ENCODE measurements around the gene GATM.

The GATM gene

DNA sequence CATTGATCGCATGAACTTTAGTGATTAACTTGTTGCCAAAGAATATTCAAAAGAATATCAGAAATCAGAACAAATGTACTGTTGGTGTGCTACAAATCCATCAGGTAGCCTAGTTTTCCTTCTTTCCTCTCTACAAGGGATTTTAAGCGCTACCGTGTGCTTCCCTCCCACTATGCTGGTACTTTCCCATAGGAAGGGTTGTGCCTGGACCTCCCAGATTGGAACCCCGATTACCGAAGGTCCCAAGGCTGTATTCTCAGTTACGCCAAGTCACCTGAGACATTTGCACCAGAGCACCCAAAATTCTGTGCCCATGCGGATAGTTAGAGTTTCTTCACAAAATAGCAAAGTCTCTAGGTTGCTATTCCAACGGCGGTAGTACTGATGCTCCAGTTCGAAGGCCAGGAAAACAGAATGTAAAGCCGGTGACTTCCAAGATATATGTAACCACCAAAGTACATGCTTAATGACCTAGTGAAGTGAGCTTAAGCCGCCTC lies 23.4 kb upstream of the GATM start:
- Histone ChIP-seq H3K27ac (ENCODE audit: low read length) (peak overlapping the region; percentile 35), H3K27me3 (ENCODE audit: insufficient read depth, low read length) (peaks cover 6% of the 10 kb centered on the region; the same call in 1 of the 2 replicates)

DNA sequence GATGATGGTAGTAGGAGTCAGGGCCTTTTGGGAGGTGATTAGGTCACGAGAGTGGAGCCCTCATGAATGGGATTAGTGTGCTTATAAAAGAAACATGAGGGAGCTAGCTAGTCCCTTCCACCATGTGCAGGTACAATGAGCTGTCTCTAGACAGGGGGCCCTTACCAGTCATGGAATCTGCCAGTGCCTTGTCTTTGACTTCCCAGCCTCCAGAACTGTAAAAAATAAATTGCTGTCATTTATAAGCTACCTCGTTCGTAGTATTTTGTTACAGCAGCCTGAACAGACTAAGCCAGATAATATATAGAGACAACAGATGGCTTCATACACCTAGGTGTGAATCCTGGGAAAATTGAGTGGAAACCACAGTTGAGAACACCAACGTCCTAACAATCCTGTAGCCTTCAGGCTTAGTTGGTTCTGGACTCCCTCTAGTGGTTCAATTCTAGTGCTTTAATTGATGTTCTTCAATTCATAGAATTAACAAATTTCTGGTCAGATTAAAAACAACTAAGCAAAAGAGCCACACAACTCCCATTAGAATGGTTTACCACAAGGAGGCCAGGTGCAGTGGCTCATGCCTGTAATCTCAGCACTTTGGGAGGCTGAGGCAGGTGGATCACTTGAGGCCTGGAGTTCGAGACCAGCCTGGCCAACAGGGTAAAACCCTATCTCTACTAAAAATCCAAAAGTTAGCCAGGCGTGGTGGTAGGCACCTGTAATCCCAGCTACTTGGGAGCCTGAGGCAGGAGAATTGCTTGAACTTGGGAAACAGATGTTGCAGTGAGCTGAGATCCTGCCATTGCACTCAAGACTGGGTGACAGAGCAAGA lies 21.3 kb upstream of the GATM start:
- H3K9ac ChIP-seq (ENCODE audit: low read depth, low read length), result no peak overlapping the region
- peaks cover 2% of the 10 kb centered on the region; the same call in 1 of the 2 replicates for H3K4me1 ChIP-seq (ENCODE audit: insufficient read depth, low read length)
- peaks cover 6% of the 10 kb centered on the region; the same call in 1 of the 2 replicates for H3K27me3 ChIP-seq (ENCODE audit: insufficient read depth, low read length)
- H3K4me3 ChIP-seq (ENCODE audit: low read length), result no peak overlapping the region
- no peaks in the 10 kb centered on the region for H3K9me3 ChIP-seq (ENCODE audit: insufficient read depth, low read depth, low read length)
- no peaks in the 10 kb centered on the region for H3K36me3 ChIP-seq (ENCODE audit: insufficient read depth, low read depth, low read length)
- no peak overlapping the region for H3K27ac ChIP-seq (ENCODE audit: low read length)

More for the DNA sequence above, 23.4 kb upstream of the GATM start:
- Histone ChIP-seq H3K9ac (ENCODE audit: low read depth, low read length) (peak overlapping the region; percentile 87; the same call in 1 of the 2 replicates), H3K36me3 (ENCODE audit: insufficient read depth, low read depth, low read length) (peaks cover 19% of the 10 kb centered on the region), H3K4me1 (ENCODE audit: insufficient read depth, low read length) (peaks cover 2% of the 10 kb centered on the region; the same call in 1 of the 2 replicates), H3K9me3 (ENCODE audit: insufficient read depth, low read depth, low read length) (no peaks in the 10 kb centered on the region), H3K4me3 (ENCODE audit: low read length) (peak overlapping the region; percentile 90)

- Histone ChIP-seq H3K9ac (ENCODE audit: low read depth, low read length) (no peak overlapping the region), H3K27ac (ENCODE audit: low read length) (no peak overlapping the region), H3K4me1 (ENCODE audit: insufficient read depth, low read length) (peaks cover 2% of the 10 kb centered on the region; the same call in 1 of the 2 replicates), H3K9me3 (ENCODE audit: insufficient read depth, low read depth, low read length) (no peaks in the 10 kb centered on the region), H3K27me3 (ENCODE audit: insufficient read depth, low read length) (peaks cover 14% of the 10 kb centered on the region), H3K36me3 (ENCODE audit: insufficient read depth, low read depth, low read length) (no peaks in the 10 kb centered on the region), H3K4me3 (ENCODE audit: low read length) (no peak overlapping the region)
These were observed 18.8 kb upstream of the GATM start for GRCh38 chr15:45397116-45397665.

DNA sequence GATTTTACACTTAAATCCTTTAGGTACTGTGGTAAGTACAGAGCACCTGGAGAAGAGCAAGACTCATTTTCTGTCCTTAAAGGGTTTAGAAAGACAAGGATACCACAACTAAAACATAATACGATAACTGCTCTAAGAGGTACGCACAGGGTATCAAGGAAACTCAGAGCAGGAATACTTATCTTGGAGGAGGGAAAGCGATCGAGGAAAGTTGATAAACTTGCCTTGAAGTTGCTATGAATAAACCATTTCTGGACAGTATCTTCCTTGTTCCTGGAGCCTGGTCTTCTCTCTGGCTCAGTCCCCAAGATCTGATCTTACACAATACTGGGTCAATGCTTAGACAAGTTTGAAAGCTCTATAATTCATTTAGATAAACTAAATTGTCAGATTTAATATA lies 17.6 kb upstream of the GATM start:
- Histone ChIP-seq H3K4me1 (ENCODE audit: insufficient read depth, low read length) (no peaks in the 10 kb centered on the region; the same call in 1 of the 2 replicates), H3K9me3 (ENCODE audit: insufficient read depth, low read depth, low read length) (no peaks in the 10 kb centered on the region), H3K36me3 (ENCODE audit: insufficient read depth, low read depth, low read length) (no peaks in the 10 kb centered on the region), H3K4me3 (ENCODE audit: low read length) (no peak overlapping the region), H3K27me3 (ENCODE audit: insufficient read depth, low read length) (peaks cover 15% of the 10 kb centered on the region), H3K27ac (ENCODE audit: low read length) (no peak overlapping the region), H3K9ac (ENCODE audit: low read depth, low read length) (no peak overlapping the region)

DNA sequence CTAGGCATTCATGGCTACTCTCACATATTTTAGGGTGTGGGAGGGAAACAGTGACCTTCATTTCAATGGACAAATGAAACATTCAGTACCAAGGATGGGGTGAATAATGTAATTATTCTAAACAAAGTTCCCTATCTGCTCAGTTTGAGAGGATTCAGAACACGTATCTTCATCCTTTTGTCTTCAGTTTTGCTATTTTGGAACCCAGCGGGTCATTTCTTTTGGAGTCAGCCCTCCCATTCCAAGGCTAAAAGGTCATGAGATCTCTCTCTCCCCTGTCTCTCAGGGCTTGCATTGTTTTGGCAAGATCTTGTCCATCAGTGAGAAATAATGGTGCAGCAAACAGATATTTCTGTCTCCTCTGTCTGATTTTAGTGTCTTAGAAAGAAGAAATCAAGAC lies 16.3 kb upstream of the GATM start:
- Histone ChIP-seq H3K36me3 (ENCODE audit: insufficient read depth, low read depth, low read length) (no peaks in the 10 kb centered on the region), H3K27me3 (ENCODE audit: insufficient read depth, low read length) (peaks cover 12% of the 10 kb centered on the region; the same call in 1 of the 2 replicates), H3K9ac (ENCODE audit: low read depth, low read length) (no peak overlapping the region), H3K4me3 (ENCODE audit: low read length) (no peak overlapping the region), H3K4me1 (ENCODE audit: insufficient read depth, low read length) (no peaks in the 10 kb centered on the region), H3K27ac (ENCODE audit: low read length) (no peak overlapping the region), H3K9me3 (ENCODE audit: insufficient read depth, low read depth, low read length) (no peaks in the 10 kb centered on the region)

GRCh38 chr15:45393851-45394250 lies 15.5 kb upstream of the GATM start:
- no peaks in the 10 kb centered on the region for H3K36me3 ChIP-seq (ENCODE audit: insufficient read depth, low read depth, low read length)
- no peaks in the 10 kb centered on the region for H3K9me3 ChIP-seq (ENCODE audit: insufficient read depth, low read depth, low read length)
- H3K9ac ChIP-seq (ENCODE audit: low read depth, low read length), result no peak overlapping the region
- H3K4me1 ChIP-seq (ENCODE audit: insufficient read depth, low read length), result no peaks in the 10 kb centered on the region
- no peak overlapping the region for H3K27ac ChIP-seq (ENCODE audit: low read length)
- H3K27me3 ChIP-seq (ENCODE audit: insufficient read depth, low read length), result peaks cover 14% of the 10 kb centered on the region; the same call in 1 of the 2 replicates
- no peak overlapping the region for H3K4me3 ChIP-seq (ENCODE audit: low read length)

DNA sequence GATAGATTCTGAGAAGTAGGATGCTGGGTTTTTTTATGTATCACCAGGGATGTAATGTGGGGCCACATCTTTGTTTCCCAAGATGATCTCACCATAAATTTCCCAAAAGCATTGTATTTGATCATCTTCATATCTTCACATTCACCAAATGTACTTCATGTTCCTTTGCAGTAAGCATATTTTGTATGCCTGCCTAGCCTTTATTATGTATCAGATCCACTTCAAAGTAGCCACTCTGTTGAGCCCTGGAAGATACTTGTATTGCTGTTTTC lies 14.2 kb upstream of the GATM start:
- H3K4me3 ChIP-seq (ENCODE audit: low read length), result no peak overlapping the region
- no peaks in the 10 kb centered on the region for H3K4me1 ChIP-seq (ENCODE audit: insufficient read depth, low read length)
- H3K9ac ChIP-seq (ENCODE audit: low read depth, low read length), result no peak overlapping the region
- H3K27me3 ChIP-seq (ENCODE audit: insufficient read depth, low read length), result peaks cover 24% of the 10 kb centered on the region
- H3K36me3 ChIP-seq (ENCODE audit: insufficient read depth, low read depth, low read length), result no peaks in the 10 kb centered on the region
- H3K9me3 ChIP-seq (ENCODE audit: insufficient read depth, low read depth, low read length), result no peaks in the 10 kb centered on the region
- no peak overlapping the region for H3K27ac ChIP-seq (ENCODE audit: low read length)

DNA sequence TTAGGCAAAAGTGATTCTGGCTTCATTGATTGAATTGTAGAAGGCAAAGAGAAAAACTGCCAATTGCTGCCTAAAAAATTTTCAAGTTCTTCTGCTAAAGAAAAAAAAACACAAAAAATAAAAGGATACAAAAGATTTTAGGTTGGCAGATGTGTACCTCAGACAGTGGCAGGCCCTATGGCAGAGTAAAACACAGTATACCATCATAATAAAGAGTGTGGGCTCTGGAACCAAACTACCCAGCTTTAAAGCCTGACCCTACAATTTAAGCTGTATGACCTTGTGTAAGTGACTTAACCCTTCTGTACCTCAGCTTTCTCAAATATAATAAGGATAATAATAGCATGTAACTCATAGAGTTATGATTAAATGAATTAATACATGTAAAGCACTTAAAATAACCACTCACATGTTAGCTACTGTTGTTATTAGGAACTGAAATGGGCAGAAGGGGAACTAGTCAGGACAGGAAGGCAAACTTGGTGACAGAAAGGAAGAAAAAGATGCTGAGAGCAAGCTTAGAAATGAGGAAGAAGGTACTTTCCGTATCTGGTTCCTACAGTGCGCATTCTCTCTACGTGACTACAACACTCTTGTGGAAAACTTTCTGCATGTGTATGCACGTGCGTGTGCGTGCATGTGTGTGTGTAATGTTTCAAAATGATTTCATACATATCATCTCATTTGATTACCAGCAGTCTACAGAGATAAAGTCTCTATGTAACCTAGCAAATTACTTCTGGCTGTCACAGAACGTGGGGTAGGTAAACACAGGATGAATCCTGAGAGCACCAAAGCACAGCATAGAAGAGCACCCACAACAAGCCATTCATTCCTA lies 13.6 kb upstream of the GATM start:
- Histone ChIP-seq H3K9ac (ENCODE audit: low read depth, low read length) (no peak overlapping the region), H3K36me3 (ENCODE audit: insufficient read depth, low read depth, low read length) (no peaks in the 10 kb centered on the region), H3K9me3 (ENCODE audit: insufficient read depth, low read depth, low read length) (no peaks in the 10 kb centered on the region), H3K27me3 (ENCODE audit: insufficient read depth, low read length) (peaks cover 30% of the 10 kb centered on the region), H3K4me1 (ENCODE audit: insufficient read depth, low read length) (no peaks in the 10 kb centered on the region), H3K4me3 (ENCODE audit: low read length) (no peak overlapping the region), H3K27ac (ENCODE audit: low read length) (no peak overlapping the region)

DNA sequence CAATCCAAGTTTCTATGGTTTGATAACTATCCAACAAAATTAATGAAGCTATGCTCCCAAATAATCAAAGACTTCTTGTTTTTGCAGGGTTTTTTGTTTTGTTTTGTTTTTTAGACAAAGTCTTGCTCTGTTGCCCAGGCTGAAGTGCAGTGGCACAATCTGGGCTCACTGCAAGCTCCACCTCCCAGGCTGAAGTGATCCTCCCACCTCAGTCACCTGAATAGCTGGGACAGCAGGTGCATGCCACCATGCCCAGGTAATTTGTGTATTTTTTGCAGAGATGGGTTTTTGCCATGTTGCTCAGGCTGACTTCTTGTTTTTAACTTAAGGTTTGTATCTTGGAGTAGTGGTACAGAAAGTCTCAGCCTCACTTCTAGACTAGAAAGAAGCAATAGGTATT lies 11.0 kb upstream of the GATM start:
- Histone ChIP-seq H3K27ac (ENCODE audit: low read length) (no peak overlapping the region), H3K4me1 (ENCODE audit: insufficient read depth, low read length) (no peaks in the 10 kb centered on the region), H3K36me3 (ENCODE audit: insufficient read depth, low read depth, low read length) (no peaks in the 10 kb centered on the region), H3K4me3 (ENCODE audit: low read length) (no peak overlapping the region), H3K9me3 (ENCODE audit: insufficient read depth, low read depth, low read length) (no peaks in the 10 kb centered on the region), H3K9ac (ENCODE audit: low read depth, low read length) (no peak overlapping the region), H3K27me3 (ENCODE audit: insufficient read depth, low read length) (peaks cover 41% of the 10 kb centered on the region)

DNA sequence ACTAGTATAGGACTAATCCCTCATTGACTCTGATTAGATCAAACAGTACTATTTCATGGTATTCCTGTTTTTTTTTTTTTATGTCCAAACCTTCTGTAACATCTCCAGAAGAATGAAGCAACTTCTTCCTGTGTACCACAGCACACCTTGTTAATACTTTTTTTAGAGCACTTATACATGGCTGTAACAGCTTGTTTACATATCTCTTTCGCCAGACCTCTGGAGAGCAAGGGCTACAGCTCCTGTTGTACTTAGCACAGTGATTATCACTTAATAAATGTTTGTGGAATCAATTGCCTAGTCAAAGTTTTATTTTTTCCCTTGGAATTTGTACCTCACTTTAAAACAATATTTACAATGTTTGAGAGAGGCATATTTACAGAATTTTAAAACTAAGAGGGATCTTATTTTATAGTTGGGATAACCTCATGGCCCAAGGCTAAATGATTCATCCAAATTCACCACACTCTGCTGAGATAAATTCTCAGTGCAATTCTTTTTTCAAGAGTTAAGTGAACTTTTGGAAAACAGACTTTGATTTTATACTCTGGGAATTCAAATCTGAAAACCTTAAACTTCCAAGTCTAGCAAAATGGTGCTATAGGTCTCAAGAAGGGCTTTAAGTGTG lies 9.2 kb upstream of the GATM start:
- peaks cover 36% of the 10 kb centered on the region for H3K27me3 ChIP-seq (ENCODE audit: insufficient read depth, low read length)
- H3K27ac ChIP-seq (ENCODE audit: low read length), result no peak overlapping the region
- H3K36me3 ChIP-seq (ENCODE audit: insufficient read depth, low read depth, low read length), result no peaks in the 10 kb centered on the region
- no peaks in the 10 kb centered on the region for H3K9me3 ChIP-seq (ENCODE audit: insufficient read depth, low read depth, low read length)
- no peaks in the 10 kb centered on the region for H3K4me1 ChIP-seq (ENCODE audit: insufficient read depth, low read length)
- H3K9ac ChIP-seq (ENCODE audit: low read depth, low read length), result no peak overlapping the region
- H3K4me3 ChIP-seq (ENCODE audit: low read length), result no peak overlapping the region

- no peak overlapping the region for H3K4me3 ChIP-seq (ENCODE audit: low read length)
- H3K36me3 ChIP-seq (ENCODE audit: insufficient read depth, low read depth, low read length), result no peaks in the 10 kb centered on the region
- peaks cover 36% of the 10 kb centered on the region for H3K27me3 ChIP-seq (ENCODE audit: insufficient read depth, low read length)
- H3K27ac ChIP-seq (ENCODE audit: low read length), result no peak overlapping the region
- H3K9me3 ChIP-seq (ENCODE audit: insufficient read depth, low read depth, low read length), result no peaks in the 10 kb centered on the region
- no peak overlapping the region for H3K9ac ChIP-seq (ENCODE audit: low read depth, low read length)
- no peaks in the 10 kb centered on the region for H3K4me1 ChIP-seq (ENCODE audit: insufficient read depth, low read length)
These were observed 8.6 kb upstream of the GATM start for GRCh38 chr15:45386974-45387373.

Measured in iPS-20b (cell line).